Upper lobe of right lung (tissue), 1 donor: ENCODE measurements around the gene MATCAP1. TPM values are rescaled to one million over a fixed set of nuclear protein-coding genes. Genes with fewer than 3 reads are reported as not detected.

Experiments used
- ATAC-seq: fragments of 200-7000 bp; cut with Tn5 transposase; one replicate; pipeline ENCODE4 v1.9.1; 2020; ENCODE audit warnings: mild to moderate bottlenecking, moderate library complexity
- DNase-seq: peaks from one replicate; pipeline ENCODE4 v3.0.0-alpha.2; 2020
- H3K27ac ChIP-seq: fragments of 200-600 bp; one replicate; pipeline ENCODE4 v1.8.0; 2022
- H3K27me3 ChIP-seq: fragments of 200-600 bp; one replicate; pipeline ENCODE4 v1.8.0; 2022; ENCODE audit warnings: mild to moderate bottlenecking
- H3K36me3 ChIP-seq: fragments of 200-600 bp; one replicate; pipeline ENCODE4 v1.8.0; 2022
- H3K4me1 ChIP-seq: fragments of 200-600 bp; one replicate; pipeline ENCODE4 v1.8.0; 2022
- H3K4me3 ChIP-seq: fragments of 200-600 bp; one replicate; pipeline ENCODE4 v1.8.0; 2022; ENCODE audit warnings: mild to moderate bottlenecking
- H3K9me3 ChIP-seq: fragments of 200-600 bp; one replicate; pipeline ENCODE4 v1.8.0; 2022
- CTCF ChIP-seq: fragments of 200-600 bp; IDR thresholded peaks from one replicate; pipeline ENCODE4 v1.8.0; 2022; ENCODE audit warnings: antibody characterized with exemption
- intact Hi-C: fragments of 100-400 bp; cut with DNase I; formaldehyde crosslinking; loops from one replicate; pipeline ENCODE4 v1.11.0; 2022
- total RNA-seq: library from RNA; stranded (reverse); fragmentation: NEBNext Ultra II Directional; extraction: Animal tissue kit (Norgen Biotek cat#: 25700); gene quantifications from one replicate; pipeline ENCODE4 v1.2.1, GENCODE V29; 2021
- donor health status: DM: no; HTN: yes; CAD: no; lungs with severe emphysema.

MATCAP1 gene
- total RNA-seq, 1 donor from 2014 or later: 28.4 TPM

DNA sequence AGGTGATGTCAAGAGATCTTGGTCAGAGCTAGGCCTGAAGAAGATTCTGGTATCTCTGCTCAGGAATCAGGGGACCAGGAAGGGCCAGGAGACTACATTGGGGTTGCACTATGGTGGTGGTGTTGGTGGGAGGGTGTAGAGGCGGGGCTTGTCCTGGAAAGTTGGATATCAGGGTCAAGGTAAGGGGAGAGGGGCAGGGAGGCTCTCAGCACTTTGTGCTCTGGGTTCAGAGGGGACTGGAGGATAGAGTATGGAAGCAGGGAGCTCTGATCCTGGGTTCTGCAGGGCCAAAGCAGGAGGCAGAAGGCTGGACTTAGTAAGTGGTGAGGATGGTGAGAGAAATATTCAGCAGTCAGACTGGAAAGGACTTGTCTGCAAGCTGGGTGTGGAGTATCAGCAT is 10.4 kb downstream of the MATCAP1 start:
- no peak for TF ChIP-seq CTCF
- ATAC-seq (no peak), DNase-seq (no peak)
- intact Hi-C loops: no loop called here
- no peaks in the 10 kb centered on the region for H3K9me3 ChIP-seq
- H3K4me1 ChIP-seq: peaks cover 62% of the 10 kb centered on the region
- no peaks in the 10 kb centered on the region for H3K27me3 ChIP-seq
- H3K27ac ChIP-seq: peak overlapping the region; percentile 83
- H3K4me3 ChIP-seq: peak overlapping the region; percentile 53
- H3K36me3 ChIP-seq: no peaks in the 10 kb centered on the region

DNA sequence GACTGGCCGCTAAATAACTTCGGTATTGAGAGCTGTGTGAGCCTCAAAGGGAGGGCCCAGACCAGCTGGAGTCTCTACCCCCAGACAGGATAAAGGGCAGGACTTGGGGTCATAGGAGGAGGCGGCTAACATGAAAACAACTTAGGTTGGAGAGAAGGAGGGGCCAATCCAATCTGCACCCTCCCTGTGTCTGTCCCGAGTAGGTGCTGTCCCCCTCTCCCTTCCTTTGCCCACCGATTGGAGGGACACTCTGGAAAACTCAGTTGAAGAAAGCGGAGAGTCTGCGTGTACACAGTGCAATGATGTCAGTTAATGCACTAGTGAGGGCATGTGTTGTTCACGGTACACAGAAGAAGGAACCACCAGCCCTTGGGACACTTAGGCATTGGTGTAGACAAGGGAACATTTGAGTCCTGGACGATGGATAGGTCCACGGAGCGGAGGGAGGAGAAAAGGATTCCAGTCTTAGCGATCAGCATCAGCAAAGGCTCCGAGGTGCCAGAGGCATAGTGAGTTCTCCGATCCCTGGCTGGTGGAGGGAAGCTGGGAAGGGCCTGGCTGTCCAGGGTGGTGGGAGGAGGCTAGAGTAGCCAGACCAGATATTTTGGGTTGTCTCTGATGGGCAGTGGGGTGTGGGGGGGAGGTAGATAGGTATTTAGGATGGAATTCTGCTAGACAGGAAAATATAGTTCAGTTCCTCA is 12.7 kb downstream of the MATCAP1 start:
- intact Hi-C loops: no loop called here
- peaks cover 52% of the 10 kb centered on the region for H3K4me1 ChIP-seq
- ATAC-seq (peak; percentile 4), DNase-seq (no peak)
- no peaks in the 10 kb centered on the region for H3K27me3 ChIP-seq
- no peaks in the 10 kb centered on the region for H3K9me3 ChIP-seq
- H3K27ac ChIP-seq: peak overlapping the region; percentile 93
- H3K4me3 ChIP-seq: peak overlapping the region; percentile 57
- no peak for TF ChIP-seq CTCF
- H3K36me3 ChIP-seq: no peaks in the 10 kb centered on the region

GRCh38 chr16:67170168-67170948 is 13.4 kb downstream of the MATCAP1 start, which contains the start of gene NOL3:
Gene NOL3 (plus strand): TSS chr16:67170538.
- DNase-seq (peak; percentile 94), ATAC-seq (peak; percentile 70)
- TF ChIP-seq CTCF: no peak
- H3K9me3 ChIP-seq: no peaks in the 10 kb centered on the region
- peak within 1 kb of the TSS; percentile 93 for H3K27ac ChIP-seq
- H3K27me3 ChIP-seq: no peaks in the 10 kb centered on the region
- no peaks in the 10 kb centered on the region for H3K36me3 ChIP-seq
- intact Hi-C loops: no loop called here
- peaks cover 56% of the 10 kb centered on the region for H3K4me1 ChIP-seq
- peak within 1 kb of the TSS; percentile 57 for H3K4me3 ChIP-seq

- no peak for ATAC-seq
- peak overlapping the region; percentile 93 for H3K27ac ChIP-seq
Observed at GRCh38 chr16:67169642-67170167, 14.1 kb downstream of the MATCAP1 start.

GRCh38 chr16:67169011-67169451 is 14.7 kb downstream of the MATCAP1 start:
- ATAC-seq: no peak
- no peak overlapping the region for H3K4me3 ChIP-seq
- H3K27me3 ChIP-seq: peaks cover 7% of the 10 kb centered on the region
- H3K9me3 ChIP-seq: no peaks in the 10 kb centered on the region
- intact Hi-C loops: no loop called here
- peaks cover 56% of the 10 kb centered on the region for H3K4me1 ChIP-seq
- H3K27ac ChIP-seq: no peak overlapping the region
- no peaks in the 10 kb centered on the region for H3K36me3 ChIP-seq
- no peak for DNase-seq
- no peak for TF ChIP-seq CTCF

More at GRCh38 chr16:67169642-67170167, 14.1 kb downstream of the MATCAP1 start:
- Histone ChIP-seq H3K27me3 (peaks cover 5% of the 10 kb centered on the region), H3K4me3 (peak overlapping the region; percentile 57), H3K9me3 (no peaks in the 10 kb centered on the region), H3K4me1 (peaks cover 56% of the 10 kb centered on the region), H3K36me3 (no peaks in the 10 kb centered on the region)
- no peak for DNase-seq
- peak; percentile 62 for TF ChIP-seq CTCF
- intact Hi-C loops: no loop called here
